Hematopoietic multipotent progenitor cell treated with erythropoietin and hydrocortisone succinate and interleukin-3 and kit ligand, for 17 days (in vitro differentiated cells): ENCODE measurements around the gene PGAM4.
A peak's percentile ranks its signal among the peaks of the same experiment; 100 is the strongest.
"Not testable (repeated sequence)": the region's sequence is repeated elsewhere in the genome, so short reads cannot be mapped to it uniquely, and the experiment has no call there.

Experiments
- DNase-seq: peaks from one replicate; pipeline ENCODE4 v3.0.0-alpha.2; 2015; ENCODE audit warnings: low spot score

The PGAM4 gene

GRCh38 chrX:77925764-77926163, 43.7 kb downstream of the PGAM4 start:
- DNase-seq = no peak

DNA sequence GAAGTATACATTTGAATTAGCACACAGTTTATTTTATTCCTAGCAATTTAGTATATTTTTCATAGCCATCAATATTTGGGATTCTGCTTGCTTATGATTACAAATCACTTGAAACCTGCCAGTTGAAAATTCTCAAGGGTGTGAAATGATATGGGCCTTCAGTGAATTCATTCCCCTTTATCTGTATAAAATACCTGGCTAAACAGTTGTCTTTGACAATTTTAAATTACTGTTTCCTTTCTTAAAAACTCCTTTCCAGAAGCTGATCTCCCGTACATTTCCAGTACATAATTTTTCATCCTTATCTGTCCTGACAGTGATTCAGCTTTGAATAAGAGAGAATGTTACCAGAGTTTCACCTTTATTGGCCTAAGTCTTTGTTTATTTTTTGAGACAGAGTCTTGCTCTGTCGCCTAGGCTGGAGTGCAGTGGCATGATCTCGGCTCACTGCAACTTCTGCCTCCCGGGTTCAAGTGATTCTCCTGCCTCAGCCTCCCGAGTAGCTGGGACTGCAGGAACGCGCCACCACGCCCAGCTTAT, 45.0 kb downstream of the PGAM4 start:
- peak; percentile 48 for DNase-seq

GRCh38 chrX:77922787-77923186, 46.7 kb downstream of the PGAM4 start:
- peak; percentile 77 for DNase-seq

GRCh38 chrX:77919370-77919769, 50.1 kb downstream of the PGAM4 start:
- not testable (repeated sequence) for DNase-seq

GRCh38 chrX:77918568-77918967, 50.9 kb downstream of the PGAM4 start:
- DNase-seq = no peak
